Measurements from ENCODE around the gene FAM209A. TPM values are rescaled to one million over a fixed set of nuclear protein-coding genes. Genes with fewer than 3 reads are reported as not detected.

Gene FAM209A
- total RNA-seq, 1 donor from 2014 or later: 0.87 TPM

- H3K4me1 ChIP-seq: no peaks in the 10 kb centered on the region
- H3K27ac ChIP-seq: no peak overlapping the region
- DNase-seq (no peak), ATAC-seq (no peak)
- H3K27me3 ChIP-seq: no peaks in the 10 kb centered on the region
- H3K4me3 ChIP-seq: no peak overlapping the region
- H3K9me3 ChIP-seq: no peaks in the 10 kb centered on the region
- peak; percentile 42 for TF ChIP-seq CTCF (IDR thresholded peaks at IDR 0.05)
- intact Hi-C loops (cut with DNase I): no loop called here
- H3K36me3 ChIP-seq: peaks cover 18% of the 10 kb centered on the region
Measured at GRCh38 chr20:56504373-56505005, 20.1 kb upstream of the FAM209A start.

GRCh38 chr20:56506103-56506502, 18.4 kb upstream of the FAM209A start:
- Histone ChIP-seq H3K4me3 (no peak overlapping the region), H3K4me1 (no peaks in the 10 kb centered on the region), H3K36me3 (peaks cover 9% of the 10 kb centered on the region), H3K27me3 (no peaks in the 10 kb centered on the region), H3K9me3 (no peaks in the 10 kb centered on the region), H3K27ac (no peak overlapping the region)
- intact Hi-C loops (cut with DNase I): no loop called here
- DNase-seq: no peak
- ATAC-seq: peak; percentile 24
- no peak for TF ChIP-seq CTCF (IDR thresholded peaks at IDR 0.05)

- TF ChIP-seq CTCF (IDR thresholded peaks at IDR 0.05): no peak
- H3K27ac ChIP-seq: no peak overlapping the region
- no peak overlapping the region for H3K4me3 ChIP-seq
- intact Hi-C loops (cut with DNase I): no loop called here
- H3K36me3 ChIP-seq: peaks cover 30% of the 10 kb centered on the region
- no peak for DNase-seq
- no peaks in the 10 kb centered on the region for H3K27me3 ChIP-seq
- H3K9me3 ChIP-seq: no peaks in the 10 kb centered on the region
- ATAC-seq: no peak
- no peaks in the 10 kb centered on the region for H3K4me1 ChIP-seq
Measured at GRCh38 chr20:56511926-56512325, 12.6 kb upstream of the FAM209A start.

- DNase-seq: no peak
- no peak overlapping the region for H3K27ac ChIP-seq
- H3K4me3 ChIP-seq: no peak overlapping the region
- H3K27me3 ChIP-seq: no peaks in the 10 kb centered on the region
- H3K4me1 ChIP-seq: no peaks in the 10 kb centered on the region
- TF ChIP-seq CTCF (IDR thresholded peaks at IDR 0.05): no peak
- intact Hi-C loops (cut with DNase I): no loop called here
- H3K36me3 ChIP-seq: peaks cover 43% of the 10 kb centered on the region
- H3K9me3 ChIP-seq: no peaks in the 10 kb centered on the region
- peak; percentile 32 for ATAC-seq
Measured at GRCh38 chr20:56513161-56514150, 11.1 kb upstream of the FAM209A start.

GRCh38 chr20:56516631-56517030, 7.9 kb upstream of the FAM209A start:
- H3K27me3 ChIP-seq: no peaks in the 10 kb centered on the region
- DNase-seq: no peak
- TF ChIP-seq CTCF (IDR thresholded peaks at IDR 0.05): no peak
- peaks cover 10% of the 10 kb centered on the region for H3K9me3 ChIP-seq
- no peaks in the 10 kb centered on the region for H3K4me1 ChIP-seq
- ATAC-seq: no peak
- intact Hi-C loops (cut with DNase I): no loop called here
- no peak overlapping the region for H3K27ac ChIP-seq
- H3K4me3 ChIP-seq: no peak overlapping the region
- peaks cover 61% of the 10 kb centered on the region for H3K36me3 ChIP-seq
